Mucosa of stomach (tissue), 1 donor: ENCODE measurements around the gene CTXN2.

ENCODE experiments used
- H3K27me3 ChIP-seq: one replicate; pipeline ENCODE4 v1.7.0; 2013; ENCODE audit warnings: mild to moderate bottlenecking, low read length; ENCODE audit not compliant: control insufficient read depth, insufficient read depth
- H3K36me3 ChIP-seq: one replicate; pipeline ENCODE4 v1.7.0; 2013; ENCODE audit warnings: low read length; ENCODE audit not compliant: control insufficient read depth, insufficient read depth
- H3K4me1 ChIP-seq: one replicate; pipeline ENCODE4 v1.7.0; 2013; ENCODE audit warnings: mild to moderate bottlenecking, low read length; ENCODE audit not compliant: control insufficient read depth, insufficient read depth
- H3K4me3 ChIP-seq: one replicate; pipeline ENCODE4 v1.7.0; 2013; ENCODE audit warnings: low read length
- H3K9ac ChIP-seq: one replicate; pipeline ENCODE4 v1.7.0; 2013; ENCODE audit warnings: mild to moderate bottlenecking, low read length, moderate library complexity
- H3K9me3 ChIP-seq: one replicate; pipeline ENCODE4 v1.7.0; 2013; ENCODE audit warnings: mild to moderate bottlenecking, low read length, moderate library complexity; ENCODE audit not compliant: control insufficient read depth
- donor health status: Pancreatic carcinoma.

Gene CTXN2

GRCh38 chr15:48230498-48230897 lies 39.0 kb downstream of the CTXN2 start:
- no peak overlapping the region for H3K9ac ChIP-seq
- H3K36me3 ChIP-seq = no peaks in the 10 kb centered on the region
- H3K4me1 ChIP-seq = no peaks in the 10 kb centered on the region
- no peaks in the 10 kb centered on the region for H3K9me3 ChIP-seq
- H3K4me3 ChIP-seq = no peak overlapping the region
- no peaks in the 10 kb centered on the region for H3K27me3 ChIP-seq

DNA sequence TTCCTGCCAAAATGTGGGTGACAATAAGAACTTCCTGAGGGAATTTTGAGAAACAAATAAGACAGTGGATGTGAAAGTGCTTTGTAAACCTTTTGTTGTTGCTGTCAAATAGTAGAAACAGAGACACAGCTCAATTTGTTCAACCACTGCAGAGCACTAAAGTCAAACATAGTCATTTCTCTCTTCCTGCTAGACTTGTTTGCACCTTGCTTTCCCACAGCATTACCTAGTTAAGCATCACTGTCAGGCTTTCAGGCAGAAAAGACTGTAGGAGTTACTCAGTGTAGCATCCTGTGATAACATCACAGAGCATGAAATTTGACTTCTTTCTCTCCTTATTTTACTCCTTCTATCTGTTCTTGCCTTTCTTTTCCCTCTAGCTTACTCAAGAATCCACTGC lies 41.8 kb downstream of the CTXN2 start:
- no peak overlapping the region for H3K4me3 ChIP-seq
- no peak overlapping the region for H3K9ac ChIP-seq
- H3K36me3 ChIP-seq = no peaks in the 10 kb centered on the region
- no peaks in the 10 kb centered on the region for H3K9me3 ChIP-seq
- no peaks in the 10 kb centered on the region for H3K27me3 ChIP-seq
- H3K4me1 ChIP-seq = no peaks in the 10 kb centered on the region

- no peak overlapping the region for H3K4me3 ChIP-seq
- H3K9ac ChIP-seq = no peak overlapping the region
- H3K9me3 ChIP-seq = no peaks in the 10 kb centered on the region
- H3K4me1 ChIP-seq = no peaks in the 10 kb centered on the region
- H3K27me3 ChIP-seq = no peaks in the 10 kb centered on the region
- no peaks in the 10 kb centered on the region for H3K36me3 ChIP-seq
Measured at GRCh38 chr15:48239334-48239733, 47.9 kb downstream of the CTXN2 start.

- H3K36me3 ChIP-seq = no peaks in the 10 kb centered on the region
- no peaks in the 10 kb centered on the region for H3K9me3 ChIP-seq
- no peaks in the 10 kb centered on the region for H3K4me1 ChIP-seq
- H3K9ac ChIP-seq = no peak overlapping the region
- H3K4me3 ChIP-seq = no peak overlapping the region
- no peaks in the 10 kb centered on the region for H3K27me3 ChIP-seq
Measured at GRCh38 chr15:48242015-48242414, 50.5 kb downstream of the CTXN2 start.

GRCh38 chr15:48242535-48242934 lies 51.1 kb downstream of the CTXN2 start:
- Histone ChIP-seq H3K4me3 (no peak overlapping the region), H3K36me3 (no peaks in the 10 kb centered on the region), H3K9ac (no peak overlapping the region), H3K9me3 (no peaks in the 10 kb centered on the region), H3K27me3 (no peaks in the 10 kb centered on the region), H3K4me1 (no peaks in the 10 kb centered on the region)

- no peaks in the 10 kb centered on the region for H3K36me3 ChIP-seq
- no peaks in the 10 kb centered on the region for H3K4me1 ChIP-seq
- H3K9me3 ChIP-seq = no peaks in the 10 kb centered on the region
- H3K4me3 ChIP-seq = no peak overlapping the region
- no peak overlapping the region for H3K9ac ChIP-seq
- H3K27me3 ChIP-seq = no peaks in the 10 kb centered on the region
Measured at GRCh38 chr15:48244921-48245320, 53.5 kb downstream of the CTXN2 start.

- Histone ChIP-seq H3K9ac (no peak overlapping the region), H3K27me3 (no peaks in the 10 kb centered on the region), H3K36me3 (no peaks in the 10 kb centered on the region), H3K4me1 (no peaks in the 10 kb centered on the region), H3K9me3 (no peaks in the 10 kb centered on the region), H3K4me3 (no peak overlapping the region)
Measured at GRCh38 chr15:48248414-48248813, 56.9 kb downstream of the CTXN2 start.

DNA sequence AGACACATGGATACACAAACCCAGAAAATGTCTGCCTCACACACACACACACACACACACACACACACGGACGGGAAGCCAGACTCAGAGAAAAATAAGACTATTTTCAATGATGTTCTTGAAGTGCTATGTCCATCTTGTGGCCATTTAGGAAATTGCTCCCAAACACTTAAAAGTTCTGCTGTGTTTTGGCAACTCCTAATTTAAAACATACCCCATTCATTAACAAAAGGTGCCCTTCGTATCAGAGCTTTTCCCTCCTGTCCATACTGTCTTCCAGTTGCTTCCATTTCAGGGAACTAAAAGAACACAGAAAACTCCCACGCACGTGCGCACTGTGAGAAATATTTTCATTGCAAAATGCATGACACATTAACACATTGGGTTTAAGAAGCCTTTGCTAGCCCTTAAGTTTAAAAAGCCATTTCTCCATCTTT lies 59.2 kb downstream of the CTXN2 start:
- Histone ChIP-seq H3K27me3 (no peaks in the 10 kb centered on the region), H3K4me3 (no peak overlapping the region), H3K9ac (no peak overlapping the region), H3K36me3 (no peaks in the 10 kb centered on the region), H3K9me3 (no peaks in the 10 kb centered on the region), H3K4me1 (no peaks in the 10 kb centered on the region)

- Histone ChIP-seq H3K4me3 (no peak overlapping the region), H3K4me1 (no peaks in the 10 kb centered on the region), H3K9ac (no peak overlapping the region), H3K36me3 (no peaks in the 10 kb centered on the region), H3K9me3 (no peaks in the 10 kb centered on the region), H3K27me3 (no peaks in the 10 kb centered on the region)
Measured at GRCh38 chr15:48253172-48253571, 61.7 kb downstream of the CTXN2 start.
